Right lobe of liver (tissue), 4 donors: Measurements from ENCODE around the gene IRF2BP2.

Source experiments
- POLR2A ChIP-seq: fragments of 450-650 bp; IDR thresholded peaks from one replicate; pipeline ENCODE4 v1.6.1; 2017; ENCODE audit warnings: antibody characterized with exemption, mild to moderate bottlenecking
- TF ChIP-seq, protein P1 (sequence below), 4 donors: fragments of 200-600 bp in 3 of 4; fragments of 450-650 bp in 1 of 4; IDR thresholded peaks; one replicate each; pipeline versions ENCODE4 v1.5.1 to v1.8.0; 2016 to 2022; ENCODE audit warnings: antibody characterized with exemption in 4 of 4, mild to moderate bottlenecking in 2 of 4
- donor health status: DM: no; HTN: no; CAD: no.
- donor health status: DM: no; HTN: no; CAD: no.
- donor health status: DM: no; HTN: yes; CAD: no.

DNA sequence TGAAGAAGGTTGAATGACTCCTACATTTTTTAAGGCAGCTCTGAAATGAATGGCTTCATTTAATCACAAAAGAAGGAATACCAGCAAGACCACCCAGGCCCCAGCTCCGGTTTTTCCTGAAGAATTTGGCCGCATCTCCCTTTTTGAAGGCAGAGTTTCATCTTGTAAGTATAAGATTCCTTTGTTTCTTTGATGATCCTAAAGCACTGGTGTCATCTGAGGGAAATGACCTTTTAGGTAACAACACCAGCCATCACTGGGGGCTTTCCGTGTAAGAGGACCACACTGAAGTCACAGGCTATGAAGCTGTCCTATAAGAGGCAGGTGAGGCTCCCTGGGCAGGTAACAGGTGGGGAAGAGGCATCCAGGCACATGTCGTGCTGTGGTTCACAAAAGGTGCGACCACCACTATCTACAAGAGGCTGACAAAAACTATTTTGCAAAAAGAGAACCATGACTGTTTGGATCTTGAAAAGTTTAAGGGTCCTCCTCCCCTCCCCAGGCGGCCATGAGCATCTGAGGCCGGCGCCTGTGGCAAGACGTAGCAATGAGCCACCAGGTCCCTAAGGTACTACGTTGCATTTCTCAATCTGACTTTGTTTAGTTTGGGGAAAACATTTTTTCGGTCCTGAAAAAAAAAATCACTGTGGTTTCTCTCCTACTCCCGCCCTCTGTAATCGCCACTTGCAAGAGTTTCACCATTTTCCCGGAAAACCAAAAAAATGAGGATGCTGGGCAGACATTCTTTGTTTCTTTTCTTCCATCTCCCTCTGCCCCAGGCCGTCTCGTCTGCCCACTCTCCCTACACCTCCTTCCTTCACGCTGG, 46.3 kb upstream of the IRF2BP2 start:
- TF ChIP-seq POLR2A, result no peak
- TF ChIP-seq, protein P1, sequence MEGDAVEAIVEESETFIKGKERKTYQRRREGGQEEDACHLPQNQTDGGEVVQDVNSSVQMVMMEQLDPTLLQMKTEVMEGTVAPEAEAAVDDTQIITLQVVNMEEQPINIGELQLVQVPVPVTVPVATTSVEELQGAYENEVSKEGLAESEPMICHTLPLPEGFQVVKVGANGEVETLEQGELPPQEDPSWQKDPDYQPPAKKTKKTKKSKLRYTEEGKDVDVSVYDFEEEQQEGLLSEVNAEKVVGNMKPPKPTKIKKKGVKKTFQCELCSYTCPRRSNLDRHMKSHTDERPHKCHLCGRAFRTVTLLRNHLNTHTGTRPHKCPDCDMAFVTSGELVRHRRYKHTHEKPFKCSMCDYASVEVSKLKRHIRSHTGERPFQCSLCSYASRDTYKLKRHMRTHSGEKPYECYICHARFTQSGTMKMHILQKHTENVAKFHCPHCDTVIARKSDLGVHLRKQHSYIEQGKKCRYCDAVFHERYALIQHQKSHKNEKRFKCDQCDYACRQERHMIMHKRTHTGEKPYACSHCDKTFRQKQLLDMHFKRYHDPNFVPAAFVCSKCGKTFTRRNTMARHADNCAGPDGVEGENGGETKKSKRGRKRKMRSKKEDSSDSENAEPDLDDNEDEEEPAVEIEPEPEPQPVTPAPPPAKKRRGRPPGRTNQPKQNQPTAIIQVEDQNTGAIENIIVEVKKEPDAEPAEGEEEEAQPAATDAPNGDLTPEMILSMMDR (IDR thresholded peaks at IDR 0.05), result no peak
